ENCODE measurements around the gene TOGARAM1.
A peak's percentile ranks its signal among the peaks of the same experiment; 100 is the strongest.
"Not testable (repeated sequence)": the region's sequence is repeated elsewhere in the genome, so short reads cannot be mapped to it uniquely, and the experiment has no call there.

Gene TOGARAM1

GRCh38 chr14:45051180-45051579, 89.2 kb downstream of the TOGARAM1 start:
- no peak for DNase-seq

- DNase-seq: no peak
These were observed 89.9 kb downstream of the TOGARAM1 start for GRCh38 chr14:45051896-45052295.

GRCh38 chr14:45057349-45057748, 95.4 kb downstream of the TOGARAM1 start:
- DNase-seq: no peak

GRCh38 chr14:45057881-45058364, 95.9 kb downstream of the TOGARAM1 start:
- DNase-seq: no peak

- DNase-seq: no peak
These were observed 98.6 kb downstream of the TOGARAM1 start for GRCh38 chr14:45060551-45060950.

GRCh38 chr14:45065540-45065939, 103.5 kb downstream of the TOGARAM1 start:
- DNase-seq: no peak

GRCh38 chr14:45065956-45066355, 104.0 kb downstream of the TOGARAM1 start:
- no peak for DNase-seq

- DNase-seq: no peak
These were observed 104.7 kb downstream of the TOGARAM1 start for GRCh38 chr14:45066667-45067066.

- no peak for DNase-seq
These were observed 106.4 kb downstream of the TOGARAM1 start for GRCh38 chr14:45068396-45068795.

GRCh38 chr14:45070215-45070614, 108.2 kb downstream of the TOGARAM1 start:
- no peak for DNase-seq

GRCh38 chr14:45072126-45072525, 110.1 kb downstream of the TOGARAM1 start:
- no peak for DNase-seq

- no peak for DNase-seq
These were observed 111.4 kb downstream of the TOGARAM1 start for GRCh38 chr14:45073231-45073879.

GRCh38 chr14:45078323-45078722, 116.3 kb downstream of the TOGARAM1 start:
- no peak for DNase-seq

GRCh38 chr14:45080416-45080968, 118.5 kb downstream of the TOGARAM1 start:
- DNase-seq: not testable (repeated sequence)

GRCh38 chr14:45081096-45081495, 119.1 kb downstream of the TOGARAM1 start:
- not testable (repeated sequence) for DNase-seq

GRCh38 chr14:45082420-45082819, 120.4 kb downstream of the TOGARAM1 start:
- no peak for DNase-seq

GRCh38 chr14:45083617-45083975, 121.6 kb downstream of the TOGARAM1 start:
- DNase-seq: no peak

GRCh38 chr14:45083976-45084722, 122.2 kb downstream of the TOGARAM1 start, which contains the start of gene PRPF39:
Gene PRPF39, plus strand, starts transcription at chr14:45084116. Its CDS starts 11,124 bp downstream, at chr14:45095240.
- DNase-seq: peak; percentile 94

- no peak for DNase-seq
These were observed 123.0 kb downstream of the TOGARAM1 start for GRCh38 chr14:45084946-45085346.

- DNase-seq: no peak
These were observed 127.8 kb downstream of the TOGARAM1 start for GRCh38 chr14:45089813-45090212.

- DNase-seq: no peak
These were observed 129.7 kb downstream of the TOGARAM1 start for GRCh38 chr14:45091710-45092109.

- DNase-seq: no peak
These were observed 132.3 kb downstream of the TOGARAM1 start for GRCh38 chr14:45094275-45094674.

- DNase-seq: no peak
These were observed 133.2 kb downstream of the TOGARAM1 start for GRCh38 chr14:45095143-45095542.

- DNase-seq: no peak
These were observed 134.2 kb downstream of the TOGARAM1 start for GRCh38 chr14:45096218-45096617.
